ENCODE data around the gene ALDH4A1.

DNA sequence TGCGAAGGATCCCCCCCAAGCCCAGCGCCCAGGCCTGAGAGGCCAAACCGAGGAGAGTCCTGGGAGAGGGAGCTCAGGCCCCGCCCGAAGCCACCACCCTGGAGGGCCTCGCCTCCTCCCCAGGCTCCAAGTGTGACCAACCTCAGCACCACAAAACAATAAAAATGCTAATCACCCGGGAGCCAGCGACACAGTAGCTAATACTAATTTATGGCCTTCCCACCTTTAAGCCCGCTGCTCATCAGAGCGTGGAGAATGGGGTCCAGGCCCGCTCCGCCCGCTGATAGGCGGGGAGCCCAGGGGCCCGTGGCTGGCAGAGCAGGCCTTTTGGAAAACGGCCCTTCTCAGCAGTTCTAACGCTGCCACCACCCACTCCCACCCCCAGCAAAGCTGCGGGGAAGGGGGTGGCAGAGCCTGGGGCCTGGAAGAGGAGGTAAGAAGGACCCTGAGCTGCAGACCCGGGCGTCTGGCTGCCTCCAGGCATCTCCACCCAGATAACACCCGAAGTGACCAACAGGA is 22.5 kb downstream of the ALDH4A1 start:
- TF ChIP-seq CTCF (IDR thresholded peaks at IDR 0.05) (no peak), POLR2A (IDR thresholded peaks at IDR 0.05) (no peak), EP300 (IDR thresholded peaks at IDR 0.05) (no peak)
